ENCODE results near the gene PDE3A. TPM values are rescaled to one million over a fixed set of nuclear protein-coding genes. Genes with fewer than 3 reads are reported as not detected.

Gene PDE3A
- total RNA-seq, 2 experiments from 2014 or later = not detected

DNA sequence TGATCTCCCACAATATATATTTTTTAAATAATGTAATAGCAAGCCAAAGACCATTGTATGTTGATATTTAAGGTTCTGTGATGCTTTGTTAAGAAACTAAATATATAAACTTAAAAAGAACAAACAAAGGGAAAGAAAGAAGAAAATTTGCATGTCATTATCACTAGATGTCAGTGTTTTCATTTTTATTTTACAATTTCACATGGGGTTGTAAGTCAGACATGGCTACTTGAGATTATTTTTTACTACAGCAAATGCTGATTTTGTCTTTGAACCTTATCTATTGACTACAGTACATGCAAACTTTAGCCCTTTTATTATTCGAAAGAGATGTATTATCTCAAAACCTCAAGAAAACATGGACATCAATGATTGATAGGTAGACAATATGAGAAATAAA is 362.9 kb downstream of the PDE3A start:
- no peak overlapping the region for H3K27ac ChIP-seq (ENCODE audit: low read depth, low read length, poor library complexity, severe bottlenecking)
- BruUV-seq (replicated peaks) = no TSS peak
- TF ChIP-seq, protein P1, sequence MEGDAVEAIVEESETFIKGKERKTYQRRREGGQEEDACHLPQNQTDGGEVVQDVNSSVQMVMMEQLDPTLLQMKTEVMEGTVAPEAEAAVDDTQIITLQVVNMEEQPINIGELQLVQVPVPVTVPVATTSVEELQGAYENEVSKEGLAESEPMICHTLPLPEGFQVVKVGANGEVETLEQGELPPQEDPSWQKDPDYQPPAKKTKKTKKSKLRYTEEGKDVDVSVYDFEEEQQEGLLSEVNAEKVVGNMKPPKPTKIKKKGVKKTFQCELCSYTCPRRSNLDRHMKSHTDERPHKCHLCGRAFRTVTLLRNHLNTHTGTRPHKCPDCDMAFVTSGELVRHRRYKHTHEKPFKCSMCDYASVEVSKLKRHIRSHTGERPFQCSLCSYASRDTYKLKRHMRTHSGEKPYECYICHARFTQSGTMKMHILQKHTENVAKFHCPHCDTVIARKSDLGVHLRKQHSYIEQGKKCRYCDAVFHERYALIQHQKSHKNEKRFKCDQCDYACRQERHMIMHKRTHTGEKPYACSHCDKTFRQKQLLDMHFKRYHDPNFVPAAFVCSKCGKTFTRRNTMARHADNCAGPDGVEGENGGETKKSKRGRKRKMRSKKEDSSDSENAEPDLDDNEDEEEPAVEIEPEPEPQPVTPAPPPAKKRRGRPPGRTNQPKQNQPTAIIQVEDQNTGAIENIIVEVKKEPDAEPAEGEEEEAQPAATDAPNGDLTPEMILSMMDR (conservative IDR thresholded peaks at IDR 0.05; ENCODE audit: low read length) = no peak

More for the DNA sequence above, 362.9 kb downstream of the PDE3A start:
- POLR2A ChIA-PET = interaction anchor here (0.6 kb wide), 1 partner anchor 1305 kb away, joined by 10 read pairs; no protein-coding TSS in a partner anchor
- Histone ChIP-seq H3K79me2 (ENCODE audit: insufficient read depth, low read depth, low read length) (no peaks in the 10 kb centered on the region), H3K4me1 (ENCODE audit: insufficient read depth, low read length, poor library complexity, severe bottlenecking) (no peaks in the 10 kb centered on the region), H2AFZ (ENCODE audit: low read length) (no peak overlapping the region), H3K4me3 (ENCODE audit: low read depth, low read length, poor library complexity, severe bottlenecking) (no peak overlapping the region), H3K36me3 (ENCODE audit: insufficient read depth, low read length) (no peaks in the 10 kb centered on the region), H4K20me1 (ENCODE audit: insufficient read depth, low read length) (no peaks in the 10 kb centered on the region), H3K9me2 (ENCODE audit: insufficient read depth, low read length) (no peaks in the 10 kb centered on the region), H3K9me3 (ENCODE audit: low read length) (no peaks in the 10 kb centered on the region), H3K4me2 (ENCODE audit: low read length) (no peak overlapping the region)
- intact Hi-C loops (cut with micrococcal nuclease; ENCODE audit: unreplicated experiment) = no loop called here
- no peak for DNase-seq (ENCODE audit: low spot score)
- CTCF ChIA-PET (ENCODE audit: unreplicated experiment) = no interaction called here
